SK-N-SH (cell line): ENCODE measurements around the gene HAPLN2. TPM values are rescaled to one million over a fixed set of nuclear protein-coding genes. Genes with fewer than 3 reads are reported as not detected.

Experiments
- CTCF ChIA-PET: fragments of 300-600, 350-600 bp; formaldehyde crosslinking; extraction: SDS; loops from one replicate; lab custom pipeline; 2021; lab: Yijun Ruan, JAX
- POLR2A ChIA-PET: fragments of 350-600 bp; sonication (Branson Sonifier 250); formaldehyde crosslinking; extraction: SDS; loops from one replicate; lab custom pipeline; 2020; ENCODE audit warnings: antibody characterized with exemption, inconsistent platforms; lab: Yijun Ruan, JAX
- DNase-seq: peaks from one replicate; pipeline ENCODE4 v3.0.0; 2012
- H2AFZ ChIP-seq: fragments of 200-600 bp; sonication (generic); 2 replicates; pipeline ENCODE4 v1.8.1; 2016; ENCODE audit warnings: antibody characterized with exemption, mild to moderate bottlenecking, low read depth
- H3F3A ChIP-seq: fragments of 200-600 bp; sonication (generic); replicated peaks from 2 replicates; pipeline ENCODE3; 2016; ENCODE audit warnings: antibody characterized with exemption, mild to moderate bottlenecking; ENCODE audit not compliant: insufficient read depth
- H3K27ac ChIP-seq, 2 experiments: fragments of 200-500 bp in 1 of 2; fragments of 200-600 bp in 1 of 2; sonication (Bioruptor generic) in 1 of 2; sonication (generic), shearing (Covaris generic) in 1 of 2; 2 replicates each; pipeline versions ENCODE4 v1.5.1 to v1.6.1; 2014 to 2016; ENCODE audit warnings: low read depth in 2 of 2, inconsistent platforms in 1 of 2, low read length in 1 of 2, mild to moderate bottlenecking in 1 of 2, mixed read lengths in 1 of 2
- H3K27me3 ChIP-seq: fragments of 200-600 bp; sonication (generic), shearing (Covaris generic); 2 replicates; pipeline ENCODE4 v1.6.1; 2016; ENCODE audit warnings: mixed run types; ENCODE audit not compliant: insufficient read depth
- H3K36me3 ChIP-seq, 2 experiments: fragments of 200-500 bp in 1 of 2; fragments of 200-600 bp in 1 of 2; sonication (Bioruptor generic) in 1 of 2; sonication (generic) in 1 of 2; replicated peaks in 1 of 2; 2 replicates each; pipeline versions ENCODE3 to v1.5.1; 2014 to 2016; ENCODE audit warnings: low read length in 1 of 2, mild to moderate bottlenecking in 1 of 2; ENCODE audit not compliant: insufficient read depth in 2 of 2, control insufficient read depth in 1 of 2
- H3K4me1 ChIP-seq, 2 experiments: fragments of 200-500 bp in 1 of 2; fragments of 200-600 bp in 1 of 2; sonication (Bioruptor generic) in 1 of 2; sonication (generic), shearing (Covaris generic) in 1 of 2; 2 replicates each; pipeline versions ENCODE4 v1.5.1 to v1.6.1; 2014 to 2016; ENCODE audit warnings: low read depth in 1 of 2, low read length in 1 of 2, mixed run types in 1 of 2; ENCODE audit not compliant: insufficient read depth in 2 of 2, control insufficient read depth in 1 of 2
- H3K4me2 ChIP-seq: fragments of 200-600 bp; sonication (generic), shearing (Covaris generic); 2 replicates; pipeline ENCODE4 v1.6.1; 2017; ENCODE audit warnings: mixed run types
- H3K4me3 ChIP-seq, 2 experiments: fragments of 200-500 bp in 1 of 2; fragments of 200-600 bp in 1 of 2; sonication (Bioruptor generic) in 1 of 2; sonication (generic), shearing (Covaris generic) in 1 of 2; 2 replicates each; pipeline versions ENCODE4 v1.5.1 to v1.8.1; 2014 to 2016; ENCODE audit warnings: low read depth in 2 of 2, inconsistent platforms in 1 of 2, low read length in 1 of 2, mild to moderate bottlenecking in 1 of 2, mixed read lengths in 1 of 2, moderate library complexity in 1 of 2
- H3K79me2 ChIP-seq: fragments of 200-600 bp; sonication (generic); 2 replicates; pipeline ENCODE4 v1.8.1; 2017; ENCODE audit warnings: mild to moderate bottlenecking; ENCODE audit not compliant: insufficient read depth
- H3K9ac ChIP-seq: fragments of 200-600 bp; sonication (generic); 2 replicates; pipeline ENCODE4 v1.6.1; 2017; ENCODE audit warnings: mixed run types
- H3K9me2 ChIP-seq: fragments of 200-600 bp; sonication (generic); 2 replicates; pipeline ENCODE4 v1.6.1; 2017; ENCODE audit warnings: mixed run types
- H3K9me3 ChIP-seq: fragments of 200-600 bp; sonication (generic); 2 replicates; pipeline ENCODE4 v1.6.1; 2017; ENCODE audit warnings: mixed run types, mild to moderate bottlenecking, moderate library complexity
- H4K20me1 ChIP-seq: fragments of 200-600 bp; sonication (generic); 2 replicates; pipeline ENCODE4 v1.6.1; 2017; ENCODE audit warnings: mild to moderate bottlenecking, mixed run types; ENCODE audit not compliant: insufficient read depth
- CTCF ChIP-seq: fragments of 200-600 bp; sonication (generic); IDR thresholded peaks from 2 replicates; pipeline ENCODE4 v1.6.1; 2017; ENCODE audit warnings: antibody characterized with exemption, mild to moderate bottlenecking, moderate library complexity
- ELF1 ChIP-seq: IDR thresholded peaks from 2 replicates; pipeline ENCODE4 v1.4.0; 2012
- GABPA ChIP-seq: IDR thresholded peaks from 2 replicates; pipeline ENCODE4 v1.4.0; 2012; ENCODE audit warnings: low read depth, mild to moderate bottlenecking
- GATA2 ChIP-seq: sonication (generic); formaldehyde crosslinking; IDR thresholded peaks from 2 replicates; pipeline ENCODE4 v1.5.0; 2020; ENCODE audit warnings: mild to moderate bottlenecking, missing genetic modification reagents
- IRF3 ChIP-seq: fragments of 150-350 bp; IDR thresholded peaks from 2 replicates; pipeline ENCODE4 v1.6.1; 2016; ENCODE audit warnings: mild to moderate bottlenecking, low read depth, low read length
- JUND ChIP-seq: IDR thresholded peaks from 2 replicates; pipeline ENCODE4 v1.4.0; 2012
- MXI1 ChIP-seq: IDR thresholded peaks from 2 replicates; pipeline ENCODE4 v1.6.1; 2012; ENCODE audit warnings: mild to moderate bottlenecking, low read depth, low read length, improper control_type of control experiment
- NRF1 ChIP-seq: IDR thresholded peaks from 2 replicates; pipeline ENCODE4 v1.6.1; 2012; ENCODE audit warnings: low read depth, mild to moderate bottlenecking, low read length
- PBX3 ChIP-seq: IDR thresholded peaks from 2 replicates; pipeline ENCODE4; 2012
- POLR2AphosphoS5 ChIP-seq: IDR thresholded peaks from 2 replicates; pipeline ENCODE4 v1.6.1; 2012; ENCODE audit warnings: low read depth, low read length
- RFX5 ChIP-seq: IDR thresholded peaks from 2 replicates; pipeline ENCODE4 v1.6.1; 2012; ENCODE audit warnings: mild to moderate bottlenecking, improper control_type of control experiment, low read length
- RXRA ChIP-seq: IDR thresholded peaks from 2 replicates; pipeline ENCODE4 v1.4.0; 2012; ENCODE audit warnings: low read depth, mild to moderate bottlenecking, borderline replicate concordance
- SIN3A ChIP-seq: IDR thresholded peaks from 2 replicates; pipeline ENCODE4 v1.6.1; 2012; ENCODE audit warnings: low read depth, mild to moderate bottlenecking, low read length, moderate library complexity, borderline replicate concordance
- TAF1 ChIP-seq: IDR thresholded peaks from 2 replicates; pipeline ENCODE4 v1.6.1; 2012; ENCODE audit warnings: low read depth, mild to moderate bottlenecking, low read length, moderate library complexity, borderline replicate concordance
- TCF12 ChIP-seq: IDR thresholded peaks from 2 replicates; pipeline ENCODE4 v1.4.0; 2012
- TEAD4 ChIP-seq: IDR thresholded peaks from 2 replicates; pipeline ENCODE4 v1.4.0; 2012; ENCODE audit warnings: mild to moderate bottlenecking, borderline replicate concordance; ENCODE audit not compliant: insufficient read depth
- WGBS: methylation state at CpG from one replicate; pipeline ENCODE4 v1.1.6; 2017; ENCODE audit warnings: low lambda C conversion rate; 5-methylcytosine and 5-hydroxymethylcytosine counted together
- polyA plus RNA-seq, 3 experiments: library from polyadenylated mRNA; depleted of rRNA; stranded (reverse); fragments of >200 nt; gene quantifications; 2 replicates each; pipeline ENCODE4 v1.2.3, GENCODE V29; 2012
- TF ChIP-seq, protein P1 (sequence below): IDR thresholded peaks from 2 replicates; pipeline ENCODE4 v1.6.1; 2012; ENCODE audit warnings: mild to moderate bottlenecking, low read depth, low read length, moderate library complexity
- TF ChIP-seq, protein P2 (sequence below): IDR thresholded peaks from 2 replicates; pipeline ENCODE4 v1.4.0; 2012; ENCODE audit warnings: low read depth, borderline replicate concordance
- TF ChIP-seq, protein P3 (sequence below): IDR thresholded peaks from 2 replicates; pipeline ENCODE4 v1.4.0; 2012; ENCODE audit warnings: low read depth, borderline replicate concordance
- TF ChIP-seq, protein P4 (sequence below): IDR thresholded peaks from 2 replicates; pipeline ENCODE4 v1.4.0; 2012; ENCODE audit warnings: low read depth

HAPLN2 gene
- polyA plus RNA-seq, 1 of the 3 experiments (the other 2 are of a cell fraction) = 0.20 TPM

- Histone ChIP-seq H3K4me2 (no peak within 1 kb of the TSS), H3K27ac (no peak within 1 kb of the TSS), H3K4me3 (no peak within 1 kb of the TSS), H3K9me2 (no peaks in the 10 kb centered on the region), H3F3A (no peaks in the 10 kb centered on the region), H3K36me3 (no peaks in the 10 kb centered on the region), H3K9me3 (no peaks in the 10 kb centered on the region), H3K27me3 (no peaks in the 10 kb centered on the region), H3K79me2 (no peaks in the 10 kb centered on the region), H2AFZ (no peak within 1 kb of the TSS), H3K4me1 (no peaks in the 10 kb centered on the region; a peak in 1 of 4 replicates), H3K9ac (no peak within 1 kb of the TSS), H4K20me1 (no peaks in the 10 kb centered on the region)
- TF ChIP-seq GABPA (no peak), RXRA (no peak), CTCF (no peak), GATA2 (CRISPR knock-in tag) (no peak), IRF3 (no peak), POLR2AphosphoS5 (no peak), JUND (no peak), ELF1 (no peak), RFX5 (no peak), TAF1 (no peak), SIN3A (no peak), TEAD4 (no peak), PBX3 (no peak), MXI1 (no peak), TCF12 (no peak), NRF1 (no peak)
- TF ChIP-seq, protein P1, sequence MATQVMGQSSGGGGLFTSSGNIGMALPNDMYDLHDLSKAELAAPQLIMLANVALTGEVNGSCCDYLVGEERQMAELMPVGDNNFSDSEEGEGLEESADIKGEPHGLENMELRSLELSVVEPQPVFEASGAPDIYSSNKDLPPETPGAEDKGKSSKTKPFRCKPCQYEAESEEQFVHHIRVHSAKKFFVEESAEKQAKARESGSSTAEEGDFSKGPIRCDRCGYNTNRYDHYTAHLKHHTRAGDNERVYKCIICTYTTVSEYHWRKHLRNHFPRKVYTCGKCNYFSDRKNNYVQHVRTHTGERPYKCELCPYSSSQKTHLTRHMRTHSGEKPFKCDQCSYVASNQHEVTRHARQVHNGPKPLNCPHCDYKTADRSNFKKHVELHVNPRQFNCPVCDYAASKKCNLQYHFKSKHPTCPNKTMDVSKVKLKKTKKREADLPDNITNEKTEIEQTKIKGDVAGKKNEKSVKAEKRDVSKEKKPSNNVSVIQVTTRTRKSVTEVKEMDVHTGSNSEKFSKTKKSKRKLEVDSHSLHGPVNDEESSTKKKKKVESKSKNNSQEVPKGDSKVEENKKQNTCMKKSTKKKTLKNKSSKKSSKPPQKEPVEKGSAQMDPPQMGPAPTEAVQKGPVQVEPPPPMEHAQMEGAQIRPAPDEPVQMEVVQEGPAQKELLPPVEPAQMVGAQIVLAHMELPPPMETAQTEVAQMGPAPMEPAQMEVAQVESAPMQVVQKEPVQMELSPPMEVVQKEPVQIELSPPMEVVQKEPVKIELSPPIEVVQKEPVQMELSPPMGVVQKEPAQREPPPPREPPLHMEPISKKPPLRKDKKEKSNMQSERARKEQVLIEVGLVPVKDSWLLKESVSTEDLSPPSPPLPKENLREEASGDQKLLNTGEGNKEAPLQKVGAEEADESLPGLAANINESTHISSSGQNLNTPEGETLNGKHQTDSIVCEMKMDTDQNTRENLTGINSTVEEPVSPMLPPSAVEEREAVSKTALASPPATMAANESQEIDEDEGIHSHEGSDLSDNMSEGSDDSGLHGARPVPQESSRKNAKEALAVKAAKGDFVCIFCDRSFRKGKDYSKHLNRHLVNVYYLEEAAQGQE = no peak
- TF ChIP-seq, protein P2, sequence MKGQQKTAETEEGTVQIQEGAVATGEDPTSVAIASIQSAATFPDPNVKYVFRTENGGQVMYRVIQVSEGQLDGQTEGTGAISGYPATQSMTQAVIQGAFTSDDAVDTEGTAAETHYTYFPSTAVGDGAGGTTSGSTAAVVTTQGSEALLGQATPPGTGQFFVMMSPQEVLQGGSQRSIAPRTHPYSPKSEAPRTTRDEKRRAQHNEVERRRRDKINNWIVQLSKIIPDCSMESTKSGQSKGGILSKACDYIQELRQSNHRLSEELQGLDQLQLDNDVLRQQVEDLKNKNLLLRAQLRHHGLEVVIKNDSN = no peak
- TF ChIP-seq, protein P3, sequence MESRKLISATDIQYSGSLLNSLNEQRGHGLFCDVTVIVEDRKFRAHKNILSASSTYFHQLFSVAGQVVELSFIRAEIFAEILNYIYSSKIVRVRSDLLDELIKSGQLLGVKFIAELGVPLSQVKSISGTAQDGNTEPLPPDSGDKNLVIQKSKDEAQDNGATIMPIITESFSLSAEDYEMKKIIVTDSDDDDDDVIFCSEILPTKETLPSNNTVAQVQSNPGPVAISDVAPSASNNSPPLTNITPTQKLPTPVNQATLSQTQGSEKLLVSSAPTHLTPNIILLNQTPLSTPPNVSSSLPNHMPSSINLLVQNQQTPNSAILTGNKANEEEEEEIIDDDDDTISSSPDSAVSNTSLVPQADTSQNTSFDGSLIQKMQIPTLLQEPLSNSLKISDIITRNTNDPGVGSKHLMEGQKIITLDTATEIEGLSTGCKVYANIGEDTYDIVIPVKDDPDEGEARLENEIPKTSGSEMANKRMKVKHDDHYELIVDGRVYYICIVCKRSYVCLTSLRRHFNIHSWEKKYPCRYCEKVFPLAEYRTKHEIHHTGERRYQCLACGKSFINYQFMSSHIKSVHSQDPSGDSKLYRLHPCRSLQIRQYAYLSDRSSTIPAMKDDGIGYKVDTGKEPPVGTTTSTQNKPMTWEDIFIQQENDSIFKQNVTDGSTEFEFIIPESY = no peak
- TF ChIP-seq, protein P4, sequence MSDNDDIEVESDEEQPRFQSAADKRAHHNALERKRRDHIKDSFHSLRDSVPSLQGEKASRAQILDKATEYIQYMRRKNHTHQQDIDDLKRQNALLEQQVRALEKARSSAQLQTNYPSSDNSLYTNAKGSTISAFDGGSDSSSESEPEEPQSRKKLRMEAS = no peak
- ChIA-PET CTCF (interaction anchor here (1.0 to 11.1 kb wide), 4 partner anchors 12 to 103 kb away, joined by 3 to 104 read pairs (median 4); partner anchors contain the start of gene NAXE), POLR2A (interaction anchor here (2.6 kb wide), 1 partner anchor 12 kb away, joined by 10 read pairs; the partner anchor contains the start of gene NAXE)
- DNase-seq = no peak
- 76% methylated on average over 5 of the region's 5 CpGs for WGBS
These were observed 39.7 kb upstream of the HAPLN2 start, which contains the start of gene TTC24 for GRCh38 chr1:156579472-156579871. Gene TTC24, plus strand, starts transcription at chr1:156579723. Its CDS starts 1,642 bp downstream, at chr1:156581365.
